ENCODE data around the gene ZNF14. TPM values are rescaled to one million over a fixed set of nuclear protein-coding genes. Genes with fewer than 3 reads are reported as not detected.
"Not testable (repeated sequence)": the region's sequence is repeated elsewhere in the genome, so short reads cannot be mapped to it uniquely, and the experiment has no call there.

The ZNF14 gene
- total RNA-seq, 1 experiment from 2014 or later, result 4.9 TPM

- H3K4me3 Mint-ChIP-seq (ENCODE audit: unreplicated experiment), result no peak overlapping the region
- H3K4me1 ChIP-seq, result peaks cover 9% of the 10 kb centered on the region
- DNase-seq, result no peak
- H3K27ac Mint-ChIP-seq (ENCODE audit: unreplicated experiment), result no peak overlapping the region
- H3K4me3 ChIP-seq (ENCODE audit: low read depth, low read length), result no peak overlapping the region
- H3K27me3 Mint-ChIP-seq (ENCODE audit: insufficient read depth, unreplicated experiment), result no peaks in the 10 kb centered on the region
- H3K36me3 ChIP-seq (ENCODE audit: control insufficient read depth, insufficient read depth, low read length), result no peaks in the 10 kb centered on the region; the same call in none of the 2 replicates
- peaks cover 17% of the 10 kb centered on the region; the same call in 1 of the 2 replicates for H3K9me3 ChIP-seq
- ChIA-PET CTCF (no interaction called here), POLR2A (no interaction called here)
- H3K27me3 ChIP-seq (replicated peaks; ENCODE audit: control insufficient read depth, insufficient read depth, low read length), result no peaks in the 10 kb centered on the region
- peaks cover 6% of the 10 kb centered on the region for H3K9me3 Mint-ChIP-seq (ENCODE audit: unreplicated experiment)
- peaks cover 66% of the 10 kb centered on the region for H3K36me3 Mint-ChIP-seq (ENCODE audit: insufficient read depth, unreplicated experiment)
- TF ChIP-seq CTCF (IDR thresholded peaks at IDR 0.05; ENCODE audit: insufficient read depth in 1 of 2, low read depth in 1 of 2, low read length in 1 of 2, severe bottlenecking in 1 of 2, unreplicated experiment in 1 of 2), result no peak
- no peaks in the 10 kb centered on the region for H3K4me1 Mint-ChIP-seq (ENCODE audit: low read depth, unreplicated experiment)
- intact Hi-C loops (cut with micrococcal nuclease; ENCODE audit: unreplicated experiment), result no loop called here
- BruUV-seq (replicated peaks), result no TSS peak
These were observed 60.1 kb downstream of the ZNF14 start for GRCh38 chr19:19672816-19673215.

GRCh38 chr19:19670070-19670551, 62.8 kb downstream of the ZNF14 start:
- H3K4me3 ChIP-seq (ENCODE audit: low read depth, low read length), result peak overlapping the region; percentile 86
- Mint-ChIP-seq H3K27ac (ENCODE audit: unreplicated experiment) (peak overlapping the region; percentile 88), H3K4me1 (ENCODE audit: low read depth, unreplicated experiment) (no peaks in the 10 kb centered on the region), H3K4me3 (ENCODE audit: unreplicated experiment) (peak overlapping the region; percentile 76), H3K36me3 (ENCODE audit: insufficient read depth, unreplicated experiment) (peaks cover 45% of the 10 kb centered on the region), H3K27me3 (ENCODE audit: insufficient read depth, unreplicated experiment) (no peaks in the 10 kb centered on the region), H3K9me3 (ENCODE audit: unreplicated experiment) (no peaks in the 10 kb centered on the region)
- no peak for TF ChIP-seq CTCF (IDR thresholded peaks at IDR 0.05; ENCODE audit: insufficient read depth in 1 of 2, low read depth in 1 of 2, low read length in 1 of 2, severe bottlenecking in 1 of 2, unreplicated experiment in 1 of 2)
- intact Hi-C loops (cut with micrococcal nuclease; ENCODE audit: unreplicated experiment), result no loop called here
- H3K36me3 ChIP-seq (ENCODE audit: control insufficient read depth, insufficient read depth, low read length), result no peaks in the 10 kb centered on the region; the same call in 1 of the 2 replicates
- ChIA-PET POLR2A (no interaction called here), CTCF (no interaction called here)
- H3K4me1 ChIP-seq, result peaks cover 9% of the 10 kb centered on the region
- H3K9me3 ChIP-seq, result no peaks in the 10 kb centered on the region
- no peak for DNase-seq
- BruUV-seq (replicated peaks), result no TSS peak
- H3K27me3 ChIP-seq (replicated peaks; ENCODE audit: control insufficient read depth, insufficient read depth, low read length), result no peaks in the 10 kb centered on the region

GRCh38 chr19:19668230-19669012, 64.5 kb downstream of the ZNF14 start, which contains the start of gene ZNF101:
Gene ZNF101, plus strand, starts transcription at chr19:19668839. Its CDS starts 125 bp downstream, at chr19:19668964.
- Histone ChIP-seq H3K27me3 (replicated peaks; ENCODE audit: control insufficient read depth, insufficient read depth, low read length) (no peaks in the 10 kb centered on the region), H3K9me3 (no peaks in the 10 kb centered on the region), H3K36me3 (ENCODE audit: control insufficient read depth, insufficient read depth, low read length) (no peaks in the 10 kb centered on the region; the same call in 1 of the 2 replicates), H3K4me1 (peaks cover 9% of the 10 kb centered on the region), H3K4me3 (ENCODE audit: low read depth, low read length) (peak within 1 kb of the TSS; percentile 86)
- BruUV-seq (replicated peaks), result no TSS peak
- Mint-ChIP-seq H3K36me3 (ENCODE audit: insufficient read depth, unreplicated experiment) (peaks cover 38% of the 10 kb centered on the region), H3K4me3 (ENCODE audit: unreplicated experiment) (peak within 1 kb of the TSS; percentile 76), H3K9me3 (ENCODE audit: unreplicated experiment) (no peaks in the 10 kb centered on the region), H3K27me3 (ENCODE audit: insufficient read depth, unreplicated experiment) (no peaks in the 10 kb centered on the region), H3K4me1 (ENCODE audit: low read depth, unreplicated experiment) (no peaks in the 10 kb centered on the region), H3K27ac (ENCODE audit: unreplicated experiment) (peak within 1 kb of the TSS; percentile 88)
- peak; percentile 94 to 95 for DNase-seq
- ChIA-PET CTCF (interaction anchor here (1.2 kb wide), 1 partner anchor 108 kb away, joined by 3 read pairs; no protein-coding TSS in a partner anchor), POLR2A (interaction anchor here (0.6 to 1.0 kb wide), 3 partner anchors 108 to 198 kb away, joined by 4 to 5 read pairs (median 4); partner anchors contain the start of gene ZNF253)
- intact Hi-C loops (cut with micrococcal nuclease; ENCODE audit: unreplicated experiment), result loop anchor here (1.0 to 10.0 kb wide), 2 partner anchors 108 to 196 kb away; partner anchors contain the start of gene ZNF253
- TF ChIP-seq CTCF (IDR thresholded peaks at IDR 0.05; ENCODE audit: insufficient read depth in 1 of 2, low read depth in 1 of 2, low read length in 1 of 2, severe bottlenecking in 1 of 2, unreplicated experiment in 1 of 2), result no peak

- intact Hi-C loops (cut with micrococcal nuclease; ENCODE audit: unreplicated experiment), result loop anchor here (10.0 kb wide), 1 partner anchor 199 kb away; the partner anchor contains the start of gene ZNF253
- CTCF ChIA-PET, result not testable (repeated sequence)
These were observed 67.4 kb downstream of the ZNF14 start for GRCh38 chr19:19665420-19665948.

More at GRCh38 chr19:19665420-19665948, 67.4 kb downstream of the ZNF14 start:
- not testable (repeated sequence) for H3K4me1 ChIP-seq; H3K4me3 ChIP-seq (ENCODE audit: low read depth, low read length); H3K4me1 Mint-ChIP-seq (ENCODE audit: low read depth, unreplicated experiment); H3K36me3 ChIP-seq (ENCODE audit: control insufficient read depth, insufficient read depth, low read length); H3K27me3 Mint-ChIP-seq (ENCODE audit: insufficient read depth, unreplicated experiment); H3K9me3 ChIP-seq; H3K27me3 ChIP-seq (replicated peaks; ENCODE audit: control insufficient read depth, insufficient read depth, low read length); H3K9me3 Mint-ChIP-seq (ENCODE audit: unreplicated experiment); DNase-seq; BruUV-seq (replicated peaks); H3K4me3 Mint-ChIP-seq (ENCODE audit: unreplicated experiment); H3K27ac Mint-ChIP-seq (ENCODE audit: unreplicated experiment)
- POLR2A ChIA-PET, result interaction anchor here (0.7 kb wide), 1 partner anchor 248 kb away, joined by 3 read pairs; no protein-coding TSS in a partner anchor
- H3K36me3 Mint-ChIP-seq (ENCODE audit: insufficient read depth, unreplicated experiment), result peaks cover 24% of the 10 kb centered on the region

All from Caco-2 (cell line).